Activated CD4-positive, alpha-beta T cell treated with anti-CD3 and anti-CD28 coated beads, Interleukin-2, Interleukin-6, amounts not matched to agents 100 ng/mL and 50 ng/mL, durations not matched to agents 16 hours and 8 hours (primary cell): Measurements from ENCODE around the gene PARL.
A peak's percentile ranks its signal among the peaks of the same experiment; 100 is the strongest.

Experiments
- DNase-seq: peaks from one replicate; pipeline ENCODE4 v3.0.0-alpha.2; 2020

The PARL gene

DNA sequence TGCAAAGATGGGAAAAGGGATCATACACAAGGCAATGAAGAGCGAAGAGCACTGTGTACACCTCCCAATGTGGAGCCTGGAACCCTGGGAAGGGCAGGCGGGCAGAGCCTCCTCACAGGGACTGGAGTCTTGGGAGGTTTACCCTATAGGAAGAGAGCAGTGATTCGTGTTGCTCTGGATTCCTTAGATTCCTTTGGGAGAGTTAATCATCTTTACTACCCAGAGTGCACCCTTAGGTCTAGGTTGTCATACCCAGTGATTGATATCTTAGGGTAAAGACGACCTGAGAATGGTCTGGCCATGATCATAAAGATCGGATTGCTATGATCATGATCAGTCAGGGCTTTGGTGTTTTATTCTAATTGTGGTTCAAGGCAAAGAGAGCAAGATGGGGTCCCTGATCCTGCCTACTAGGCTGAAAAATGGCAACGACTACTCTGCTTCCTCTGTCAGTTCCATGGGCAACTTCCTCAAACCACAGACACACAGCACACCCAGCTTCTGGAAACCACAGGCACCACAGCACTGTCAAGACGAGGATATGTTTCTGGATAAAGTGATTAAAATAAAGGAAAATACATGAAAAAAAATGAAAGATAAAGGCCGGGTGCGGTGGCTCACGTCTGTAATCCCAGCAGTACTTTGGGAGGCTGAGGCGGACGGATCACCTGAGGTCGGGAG is 38.9 kb downstream of the PARL start:
- no peak for DNase-seq

DNA sequence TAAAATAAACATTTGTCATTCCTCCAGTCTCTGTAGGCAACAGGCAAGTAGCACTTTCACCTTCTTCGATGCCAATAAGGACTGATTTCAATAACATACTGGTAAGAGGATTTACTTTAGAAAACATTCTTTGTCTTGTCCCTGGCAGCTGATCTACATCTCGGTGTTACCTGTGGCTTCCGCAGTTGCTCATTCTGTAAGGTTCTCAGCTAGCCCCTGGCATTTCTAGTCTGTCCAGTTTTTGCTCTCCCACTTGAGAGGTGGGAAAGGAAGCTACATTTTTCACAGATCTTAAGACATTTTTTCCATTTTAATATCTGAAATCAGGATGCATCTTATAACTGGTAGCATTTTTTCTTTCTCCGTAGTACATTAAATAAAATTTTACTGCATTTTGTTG is 39.6 kb downstream of the PARL start:
- DNase-seq = no peak

DNA sequence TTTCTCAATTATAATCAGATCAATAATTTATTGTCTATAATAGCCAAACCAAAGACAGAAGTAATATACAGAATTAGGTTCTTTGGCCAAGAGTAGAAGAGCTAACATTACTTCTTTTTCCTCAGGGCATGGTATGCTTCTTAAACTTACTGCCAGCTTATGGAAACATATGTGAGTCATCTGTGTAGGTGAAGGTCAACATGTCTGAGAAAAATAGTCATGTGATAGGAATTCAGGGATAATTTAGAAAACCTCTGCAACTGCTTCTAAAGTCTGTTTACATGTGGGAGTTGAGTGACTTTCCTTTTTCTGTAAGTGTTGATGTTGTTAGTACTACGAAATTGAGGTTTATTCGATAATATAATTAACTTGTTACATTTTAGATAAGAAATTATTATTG is 40.1 kb downstream of the PARL start:
- peak; percentile 12 for DNase-seq

DNA sequence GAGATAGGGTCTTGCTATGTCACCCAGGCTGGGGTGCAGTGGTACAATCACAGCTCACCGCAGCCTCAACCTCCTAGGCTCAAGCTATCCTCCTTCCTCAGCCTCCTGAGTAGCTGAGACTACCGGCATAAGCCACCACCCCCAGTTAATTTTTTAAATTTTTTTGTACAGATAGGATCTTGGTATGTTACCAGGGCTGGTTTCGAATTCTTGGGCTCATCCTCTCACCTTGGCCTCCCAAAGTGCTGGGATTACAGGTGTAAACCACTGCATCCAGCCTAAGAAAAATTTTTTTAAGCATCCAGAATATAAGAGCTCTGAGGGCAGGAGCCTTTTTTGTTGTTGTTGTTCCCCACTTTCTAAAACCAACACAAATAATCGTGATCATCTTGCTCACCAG is 44.9 kb downstream of the PARL start:
- no peak for DNase-seq

DNA sequence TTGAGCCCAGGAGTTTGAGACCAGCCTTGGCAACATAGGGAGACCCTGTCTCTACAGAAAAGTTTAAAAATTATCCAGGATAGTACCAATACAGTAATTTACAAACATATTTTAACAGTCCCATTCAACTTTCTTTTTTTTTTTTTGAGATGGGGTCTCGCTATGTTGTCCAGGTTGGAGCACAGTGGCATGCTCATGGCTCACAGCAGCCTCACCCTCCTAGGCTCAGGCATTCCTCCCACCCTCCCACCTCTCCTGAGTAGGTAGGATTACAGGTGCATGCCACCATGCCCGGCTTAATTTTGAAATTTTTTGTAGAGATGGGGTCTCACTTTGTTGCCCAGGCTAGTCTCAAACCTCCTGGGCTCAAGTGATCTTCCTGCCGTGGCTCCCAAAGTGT is 46.8 kb downstream of the PARL start:
- no peak for DNase-seq

DNA sequence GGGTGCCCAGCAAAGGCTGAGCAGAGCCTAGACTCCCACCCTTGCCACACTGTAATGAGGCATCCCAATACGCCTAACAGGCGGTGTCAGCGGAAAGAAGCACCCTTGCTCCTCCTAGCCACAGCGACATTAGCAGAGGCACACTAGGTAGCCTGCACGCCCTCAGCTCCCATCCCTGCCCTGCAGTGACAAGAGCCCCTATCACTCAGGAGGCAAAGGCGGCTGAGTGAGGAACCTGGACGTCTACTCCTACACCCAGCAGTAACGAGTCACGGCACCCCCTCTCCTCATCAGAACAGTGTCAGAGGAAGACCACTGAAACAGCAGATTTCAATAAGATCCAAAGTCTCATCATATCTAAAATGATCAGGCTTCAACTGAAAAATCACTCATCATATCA is 47.3 kb downstream of the PARL start:
- no peak for DNase-seq

DNA sequence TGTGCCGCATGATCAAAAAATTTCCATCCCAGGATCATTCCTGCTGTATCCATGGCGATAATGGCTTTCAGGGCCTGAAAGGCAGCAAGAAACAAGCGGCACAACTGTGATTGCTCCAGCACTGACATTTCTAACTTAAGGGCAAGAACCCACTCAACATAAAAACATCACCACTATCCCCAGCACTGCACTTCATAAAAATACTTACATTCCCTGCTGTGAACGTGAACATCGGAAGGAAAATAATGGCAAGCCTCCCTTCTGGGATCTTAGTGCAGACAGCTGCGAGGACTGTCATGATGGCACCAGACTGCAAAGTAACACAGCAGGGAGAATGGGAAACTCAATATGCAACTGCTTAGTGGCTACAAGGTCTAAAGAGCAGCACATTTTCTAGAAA is 51.2 kb downstream of the PARL start:
- DNase-seq = no peak

DNA sequence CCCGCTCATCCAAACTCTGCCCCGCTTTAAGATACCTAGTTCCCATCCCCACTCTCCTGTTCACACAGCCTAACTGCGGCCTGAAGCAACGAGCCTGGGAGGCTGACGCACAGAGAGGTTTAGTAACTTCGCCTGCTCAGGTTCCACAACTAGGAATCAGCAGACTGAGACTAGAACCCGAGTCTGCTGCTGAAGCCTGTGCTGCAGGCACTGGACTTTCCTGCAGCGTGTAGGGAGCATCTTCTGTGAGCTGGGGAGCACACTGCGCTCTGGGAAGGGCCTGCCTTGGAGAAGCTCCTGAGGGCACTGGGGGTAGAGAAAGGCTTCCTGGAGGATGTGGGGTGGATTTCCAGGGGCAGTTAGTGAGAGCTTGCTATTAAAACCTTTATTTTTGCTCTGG is 54.5 kb downstream of the PARL start:
- no peak for DNase-seq

DNA sequence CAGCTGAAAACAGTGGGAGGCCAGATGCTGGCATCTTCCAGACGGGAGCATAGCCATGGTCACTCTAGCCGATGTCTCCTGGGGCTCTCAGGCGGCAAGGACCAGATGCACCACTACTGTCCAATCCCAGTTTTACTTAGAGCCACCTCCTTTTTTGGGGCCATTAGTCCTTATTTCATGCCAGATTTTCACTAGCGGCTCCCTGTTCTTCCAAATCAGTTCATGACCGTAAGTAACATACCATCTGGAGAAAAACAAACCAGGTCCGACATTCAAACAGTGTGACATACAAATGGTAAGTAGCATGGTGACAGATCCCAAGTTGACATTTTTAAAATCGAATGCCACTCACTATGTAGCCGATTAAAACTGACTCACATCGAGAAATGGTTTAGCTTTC is 55.2 kb downstream of the PARL start:
- no peak for DNase-seq

DNA sequence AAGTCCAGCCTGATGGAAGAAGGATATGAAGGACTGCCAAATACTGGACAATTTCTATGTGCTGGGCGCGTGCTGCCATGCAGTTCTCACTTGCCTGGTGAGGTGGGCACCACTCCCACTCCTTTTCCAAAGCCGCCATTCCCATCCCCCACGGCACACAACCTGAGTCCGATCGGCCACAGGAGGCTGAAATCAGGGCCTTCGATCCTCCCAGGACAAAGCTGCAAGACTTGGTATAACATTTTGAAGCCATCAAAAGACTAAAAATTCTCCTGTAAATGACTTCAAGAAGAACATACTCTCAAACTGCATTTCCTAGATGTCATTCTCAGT is 56.2 kb downstream of the PARL start:
- no peak for DNase-seq

DNA sequence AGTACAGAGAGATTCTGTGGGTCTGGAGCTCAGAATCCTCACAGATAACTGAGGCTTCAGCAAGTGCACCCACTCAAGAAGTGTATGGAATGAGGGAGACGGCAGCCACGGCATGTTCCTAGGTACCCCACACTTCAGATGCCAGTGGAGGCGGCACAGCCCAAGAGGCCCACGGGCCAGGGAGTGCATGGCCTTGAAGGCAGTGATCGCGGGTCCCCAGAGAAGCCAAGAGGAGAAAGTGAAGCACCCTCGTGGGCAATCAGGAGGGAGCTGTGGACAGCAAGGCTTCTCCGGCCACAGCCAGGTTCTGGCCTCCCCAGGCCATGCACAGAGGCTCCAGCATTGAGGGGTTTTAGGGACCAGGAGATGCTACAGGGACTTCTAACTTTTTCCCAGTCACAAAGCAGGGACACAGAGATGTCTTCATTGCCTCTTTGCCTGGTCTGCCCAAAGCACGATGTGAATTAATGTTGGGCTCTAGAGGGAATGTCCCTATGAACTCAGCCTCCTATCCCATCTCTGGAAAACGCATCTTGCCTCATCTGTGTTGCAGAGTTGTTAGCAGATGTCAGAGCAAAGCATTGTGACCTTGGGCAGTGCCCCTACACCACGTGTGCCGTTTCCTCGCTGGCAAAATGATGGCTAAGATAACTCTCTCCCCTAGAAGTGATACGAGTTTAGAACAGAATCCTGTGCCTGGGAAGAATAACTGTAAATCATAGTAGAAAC is 56.7 kb downstream of the PARL start:
- DNase-seq = no peak

DNA sequence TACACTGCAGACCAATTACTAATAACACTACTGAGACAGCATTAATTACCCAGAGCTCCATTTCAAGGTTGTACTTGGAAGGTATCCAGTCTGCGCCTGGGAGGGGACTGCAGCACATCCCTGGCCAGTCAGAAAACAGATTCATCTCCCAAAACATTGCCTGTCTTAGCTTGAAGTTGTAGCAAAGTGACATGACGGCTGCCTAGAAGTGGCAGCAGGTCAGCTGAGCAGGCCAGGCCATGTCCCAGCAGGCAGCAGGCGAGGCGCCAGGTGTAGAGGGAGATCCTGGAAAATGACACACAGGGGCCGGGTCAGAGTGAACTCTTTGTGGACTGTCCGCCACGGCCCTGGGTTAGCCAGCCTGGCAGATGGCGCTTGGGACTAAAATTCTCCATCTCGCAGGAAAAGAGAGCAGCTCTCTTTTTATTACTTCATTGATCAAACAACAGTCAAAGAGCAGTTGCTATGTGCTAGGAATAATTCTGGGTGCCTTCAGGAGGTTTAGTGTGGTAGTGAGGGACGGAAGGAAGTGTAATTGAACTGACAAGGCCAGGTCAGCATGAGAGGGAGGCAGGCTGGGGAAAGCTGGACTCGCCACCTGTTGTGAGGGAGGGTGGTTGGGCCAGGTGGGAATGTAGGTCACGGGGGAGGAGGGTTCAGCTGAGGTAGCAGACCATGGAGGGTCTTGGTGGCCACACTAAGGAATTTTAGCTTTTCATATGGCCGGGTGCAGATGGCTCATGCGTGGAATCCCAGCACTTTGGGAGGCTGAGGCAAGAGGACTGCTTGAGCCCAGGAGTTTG is 58.0 kb downstream of the PARL start:
- no peak for DNase-seq

DNA sequence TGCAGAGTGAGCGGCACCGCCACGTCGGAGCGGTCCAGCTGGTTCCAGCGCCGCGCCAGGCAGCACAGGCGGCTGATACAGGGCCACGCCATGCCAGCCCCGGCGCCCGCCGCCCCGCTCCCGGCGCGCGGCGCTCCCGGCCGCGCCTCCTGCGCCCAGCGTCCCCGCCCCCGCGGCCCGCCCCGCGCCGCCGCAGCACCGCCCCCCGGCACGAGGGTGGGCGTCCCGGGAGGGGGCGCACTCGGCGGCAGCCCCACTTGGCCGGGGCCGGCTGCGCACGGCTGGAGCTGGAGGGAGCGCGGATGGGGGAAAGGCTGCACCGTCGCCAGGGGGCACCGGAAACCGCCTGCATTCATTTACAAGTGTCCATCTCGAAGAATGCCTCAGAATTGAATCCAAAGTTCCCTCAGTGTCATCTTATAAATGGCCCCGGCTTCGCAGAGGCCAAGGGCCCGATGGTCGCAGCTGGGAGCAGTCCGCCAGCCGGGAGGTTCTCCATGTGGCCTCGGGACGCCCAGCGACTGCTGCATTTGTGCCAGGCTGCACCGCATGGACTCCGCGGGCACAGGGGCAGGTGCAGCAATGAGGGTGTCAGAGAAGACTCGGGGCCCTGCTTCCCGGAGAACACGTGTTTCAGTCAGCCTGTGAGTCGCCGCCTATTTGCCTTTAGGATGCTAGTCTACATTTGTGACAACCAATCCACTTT is 59.1 kb downstream of the PARL start, which contains the start of gene MAP6D1:
Gene MAP6D1 (minus strand): TSS at position 122 of the 706 bp plus-strand sequence. CDS start 30 bp downstream, at position 92.
- peak; percentile 47 for DNase-seq

DNA sequence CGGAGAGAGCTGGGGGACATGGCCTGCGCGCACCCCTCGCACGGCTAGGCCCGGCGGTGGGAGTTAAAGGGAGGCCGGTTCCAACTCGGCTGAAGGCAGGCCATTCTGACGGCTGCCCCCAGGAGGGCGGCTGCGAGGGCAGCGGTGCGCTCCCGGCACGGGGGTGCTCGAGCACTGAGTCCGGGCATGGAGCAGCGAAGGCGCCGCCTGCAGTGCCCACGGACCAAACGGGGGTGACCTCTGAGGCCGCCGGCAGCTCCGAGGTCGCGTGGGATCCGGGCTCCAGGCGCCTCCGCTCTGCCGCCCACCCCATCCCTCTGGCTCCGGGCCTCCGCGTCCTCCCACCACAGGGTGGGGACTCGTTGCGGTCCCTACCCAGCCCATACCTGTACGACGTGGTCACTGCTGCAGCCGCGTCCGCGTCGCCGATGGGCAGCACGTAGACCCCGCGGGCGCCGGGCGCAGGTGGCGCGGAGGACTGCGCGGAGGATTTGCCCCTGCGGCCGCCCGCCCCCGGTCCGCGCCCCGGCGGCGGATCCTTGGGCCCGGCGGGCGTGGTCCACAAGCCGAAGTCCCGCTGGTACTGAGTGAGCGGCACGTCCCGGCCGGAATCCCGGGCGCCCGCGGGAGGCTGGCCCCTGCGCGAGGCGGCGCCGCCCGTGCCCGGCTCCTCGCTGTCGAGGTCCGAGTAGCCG is 59.8 kb downstream of the PARL start:
- peak; percentile 28 for DNase-seq

DNA sequence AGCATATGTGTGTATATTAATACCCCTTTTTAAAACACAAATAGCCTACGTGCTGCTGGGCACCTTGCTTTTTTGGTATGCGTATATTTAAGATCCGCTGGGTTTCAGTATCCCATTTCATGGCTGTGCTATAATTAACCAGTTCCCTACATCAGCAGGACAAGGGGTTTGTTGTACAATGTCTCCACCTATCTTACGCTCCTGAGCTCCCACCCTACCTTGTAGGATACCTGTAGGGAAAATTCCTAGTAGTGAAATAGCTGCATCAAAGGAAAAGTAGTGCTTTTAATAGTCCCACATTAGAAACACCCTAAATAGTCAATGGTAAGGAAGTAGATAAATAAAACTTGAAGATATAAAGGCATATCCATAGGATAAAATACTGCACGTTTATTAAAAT is 60.7 kb downstream of the PARL start:
- no peak for DNase-seq

DNA sequence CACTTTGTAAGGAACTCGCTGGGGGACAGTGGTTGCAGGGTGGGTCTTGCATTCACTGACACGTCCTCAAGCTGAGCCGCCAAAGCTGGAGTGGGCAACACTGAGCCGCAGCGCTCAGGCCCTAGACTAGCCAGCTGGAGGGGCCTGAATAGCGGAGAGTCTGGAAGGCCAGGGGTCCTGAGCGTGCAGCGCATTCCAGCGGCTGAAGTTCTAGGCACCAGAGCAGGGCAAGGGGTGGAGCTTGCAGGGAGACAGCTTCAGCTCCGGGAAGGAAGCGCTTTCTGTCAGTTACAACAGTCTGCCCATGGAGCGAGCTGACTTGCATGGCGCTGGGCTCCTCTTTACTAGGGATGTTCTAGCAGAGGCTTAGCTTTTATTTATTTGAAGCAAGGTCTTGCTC is 62.0 kb downstream of the PARL start:
- DNase-seq = no peak

DNA sequence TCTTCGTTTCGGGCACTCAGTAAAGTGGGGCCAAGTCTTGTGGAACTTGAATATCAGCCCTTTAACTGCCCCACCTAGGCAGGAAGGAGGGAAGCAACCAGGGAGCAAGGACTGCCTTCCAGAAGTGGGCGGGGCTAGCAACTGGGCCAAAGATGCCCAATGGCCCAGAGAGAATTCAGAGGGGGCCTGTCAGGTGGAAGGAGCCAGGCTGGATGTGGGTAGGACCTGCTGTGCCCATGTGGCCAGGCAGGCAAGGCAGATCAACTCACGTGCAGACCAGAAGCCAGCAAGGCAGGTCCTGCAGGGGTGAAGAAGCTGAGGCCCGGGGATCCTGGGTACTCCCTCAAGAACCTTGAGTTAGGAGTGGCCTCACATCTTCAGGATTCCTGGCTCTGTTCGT is 64.8 kb downstream of the PARL start:
- no peak for DNase-seq

DNA sequence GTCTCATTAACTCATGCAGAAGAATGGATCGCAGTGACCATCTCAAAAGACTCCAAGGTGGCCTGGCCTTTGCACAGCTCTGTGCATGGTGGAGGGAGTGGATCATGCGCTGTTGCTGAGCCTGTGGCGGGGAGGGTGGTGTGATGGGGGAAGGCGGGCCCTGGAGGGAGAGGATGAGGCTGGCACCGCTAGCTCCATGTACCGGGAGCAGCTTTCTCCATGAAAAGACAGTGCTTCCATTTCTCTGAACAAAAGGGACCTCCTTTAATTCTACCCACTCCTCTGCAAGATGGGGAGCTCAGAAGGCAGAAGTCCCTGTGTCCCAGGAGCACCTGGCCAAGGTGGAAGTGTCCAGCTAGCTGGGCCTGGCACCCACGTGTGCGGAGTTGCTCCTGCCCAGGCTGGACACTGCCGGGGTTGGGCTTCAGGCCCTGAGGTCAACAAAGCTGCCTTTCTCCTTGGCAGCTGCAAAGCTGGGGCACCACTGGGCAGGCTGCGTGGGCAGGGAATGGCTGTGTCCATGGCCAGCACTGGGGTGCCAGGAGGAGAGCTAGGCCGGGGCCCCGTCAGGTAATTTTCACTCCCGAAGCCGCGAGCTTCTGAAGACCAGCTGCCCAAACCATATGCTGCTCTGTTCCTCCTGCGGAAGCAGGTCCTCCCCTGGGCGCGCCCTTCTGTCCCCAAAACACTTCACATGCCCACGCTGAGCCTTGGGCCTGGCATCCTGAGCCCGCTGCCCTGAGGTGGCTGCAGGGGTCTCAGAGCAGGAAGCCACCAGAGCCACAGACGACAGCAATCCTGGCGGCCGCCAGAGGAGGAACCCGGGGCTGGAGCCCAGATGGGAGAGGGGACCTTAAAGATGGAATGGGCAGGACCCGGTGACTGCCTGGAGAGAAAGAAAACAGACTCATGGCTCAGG is 65.7 kb downstream of the PARL start:
- no peak for DNase-seq

DNA sequence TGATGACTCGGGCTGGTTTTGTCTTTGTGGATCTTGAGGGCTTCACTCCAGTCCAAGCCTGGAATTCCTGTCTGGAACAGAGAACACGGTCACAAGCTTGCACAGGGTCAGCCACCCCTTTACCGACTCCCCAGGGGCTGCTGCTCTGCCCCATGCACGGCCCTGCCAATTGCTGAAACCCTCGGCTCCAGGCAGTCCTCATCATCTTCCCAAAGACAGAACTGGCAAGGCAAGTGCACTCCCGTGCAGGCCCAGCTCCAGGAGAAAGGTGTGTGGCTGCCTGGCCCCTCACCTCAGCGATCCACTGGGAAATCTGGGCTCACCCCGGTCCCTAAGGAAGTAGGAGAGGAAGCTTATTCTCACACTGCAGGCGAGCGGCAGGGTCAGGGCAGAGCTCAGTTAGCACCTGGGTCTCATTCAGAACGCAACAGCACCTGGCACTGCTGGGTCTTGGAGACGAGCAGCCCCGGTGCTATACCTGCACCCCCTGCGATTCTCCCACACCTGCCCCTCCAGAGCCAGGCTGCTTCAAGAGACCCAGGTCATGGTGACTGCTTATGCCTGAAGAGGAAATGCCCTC is 66.5 kb downstream of the PARL start:
- DNase-seq = no peak

DNA sequence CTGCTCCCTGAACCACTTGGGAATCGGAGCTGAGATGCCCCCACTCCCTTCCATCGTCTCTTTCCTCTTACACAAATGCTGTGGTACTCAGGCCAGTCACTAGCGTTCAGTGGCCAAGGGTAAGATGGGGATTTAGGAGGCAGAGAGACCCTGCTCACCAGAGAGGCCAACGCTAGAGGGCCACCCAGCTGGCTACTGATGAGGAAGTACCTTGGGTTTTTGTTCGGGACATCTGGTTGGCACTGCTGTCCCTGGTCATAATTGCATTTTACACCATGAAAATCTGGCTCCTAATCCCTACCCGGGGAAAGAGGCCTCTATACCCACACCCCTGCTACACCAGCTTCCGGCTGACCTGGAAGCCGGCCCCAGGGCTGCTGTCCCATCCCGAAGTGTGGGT is 67.0 kb downstream of the PARL start:
- DNase-seq = no peak
